ENCODE results near the gene PLCXD1.
A peak's percentile ranks its signal among the peaks of the same experiment; 100 is the strongest.
"Not testable (repeated sequence)": the region's sequence is repeated elsewhere in the genome, so short reads cannot be mapped to it uniquely, and the experiment has no call there.

Gene PLCXD1

GRCh38 chrX:316351-317325, 35.5 kb downstream of the PLCXD1 start:
- no peak for DNase-seq (ENCODE audit: low spot score)

- peak; percentile 91 for DNase-seq (ENCODE audit: low spot score)
These were observed 36.4 kb downstream of the PLCXD1 start for GRCh38 chrX:317424-318067.

GRCh38 chrX:318068-318738, 37.0 kb downstream of the PLCXD1 start:
- peak; percentile 97 for DNase-seq (ENCODE audit: low spot score)

GRCh38 chrX:318739-319578, 37.8 kb downstream of the PLCXD1 start, which contains the start of gene GTPBP6:
TSS of gene GTPBP6 (minus strand) at chrX:318796. CDS start at chrX:318787, 9 bp downstream.
- peak; percentile 100 for DNase-seq (ENCODE audit: low spot score)

- no peak for DNase-seq (ENCODE audit: low spot score)
These were observed 38.5 kb downstream of the PLCXD1 start for GRCh38 chrX:319579-320125.

- no peak for DNase-seq (ENCODE audit: low spot score)
These were observed 39.1 kb downstream of the PLCXD1 start for GRCh38 chrX:320126-320783.

- DNase-seq (ENCODE audit: low spot score): no peak
These were observed 42.8 kb downstream of the PLCXD1 start for GRCh38 chrX:323721-324628.

GRCh38 chrX:324664-325063, 43.5 kb downstream of the PLCXD1 start:
- DNase-seq (ENCODE audit: low spot score): not testable (repeated sequence)

GRCh38 chrX:327660-328126, 46.5 kb downstream of the PLCXD1 start:
- no peak for DNase-seq (ENCODE audit: low spot score)

GRCh38 chrX:329291-329910, 48.2 kb downstream of the PLCXD1 start:
- no peak for DNase-seq (ENCODE audit: low spot score)

GRCh38 chrX:330141-330725, 49.1 kb downstream of the PLCXD1 start:
- not testable (repeated sequence) for DNase-seq (ENCODE audit: low spot score)

- no peak for DNase-seq (ENCODE audit: low spot score)
These were observed 49.6 kb downstream of the PLCXD1 start for GRCh38 chrX:330726-331150.

- DNase-seq (ENCODE audit: low spot score): peak; percentile 71
These were observed 50.1 kb downstream of the PLCXD1 start for GRCh38 chrX:331151-331824.

- DNase-seq (ENCODE audit: low spot score): no peak
These were observed 50.8 kb downstream of the PLCXD1 start for GRCh38 chrX:331825-332495.

GRCh38 chrX:332496-332860, 51.3 kb downstream of the PLCXD1 start:
- DNase-seq (ENCODE audit: low spot score): no peak

GRCh38 chrX:332916-333610, 51.9 kb downstream of the PLCXD1 start:
- no peak for DNase-seq (ENCODE audit: low spot score)

Data from AG08396 (cell line).